Lower leg skin (tissue), 4 donors: ENCODE results near the gene KTN1. TPM values are rescaled to one million over a fixed set of nuclear protein-coding genes. Genes with fewer than 3 reads are reported as not detected.

Experiments
- DNase-seq, 2 donors: peaks; one replicate each; pipeline ENCODE4 v3.0.0-alpha.2; 2019; ENCODE audit warnings: low spot score in 2 of 2
- H3K4me3 ChIP-seq: fragments of 200-600 bp; sonication (generic); 2 replicates; pipeline ENCODE4 v1.5.1; 2017; ENCODE audit warnings: mild to moderate bottlenecking, low read depth; ENCODE audit not compliant: poor library complexity, severe bottlenecking
- POLR2A ChIP-seq, 2 donors: fragments of 450-650 bp; IDR thresholded peaks; one replicate each; pipeline ENCODE4 v1.6.1; 2016 to 2017; ENCODE audit warnings: antibody characterized with exemption in 2 of 2, mild to moderate bottlenecking in 1 of 2, moderate library complexity in 1 of 2
- WGBS, 2 donors: methylation state at CpG; one replicate each; pipeline ENCODE4 v1.1.5; 2018; 5-methylcytosine and 5-hydroxymethylcytosine counted together
- intact Hi-C: fragments of 100-400 bp; cut with DNase I; formaldehyde crosslinking; loops from one replicate; pipeline ENCODE4 v1.15.0; 2023; ENCODE audit warnings: low total_unique reads
- total RNA-seq, 4 donors: library from RNA; depleted of rRNA; stranded (reverse); fragments of >200 nt; gene quantifications; one replicate each; pipeline ENCODE4 v1.1.0, GENCODE V29; 2016
- TF ChIP-seq, protein P1 (sequence below), 3 donors: fragments of 450-650 bp; IDR thresholded peaks; one replicate each; pipeline ENCODE4 v1.5.1; 2016; ENCODE audit warnings: antibody characterized with exemption in 3 of 3, mild to moderate bottlenecking in 3 of 3, moderate library complexity in 2 of 3

The KTN1 gene, protein sequence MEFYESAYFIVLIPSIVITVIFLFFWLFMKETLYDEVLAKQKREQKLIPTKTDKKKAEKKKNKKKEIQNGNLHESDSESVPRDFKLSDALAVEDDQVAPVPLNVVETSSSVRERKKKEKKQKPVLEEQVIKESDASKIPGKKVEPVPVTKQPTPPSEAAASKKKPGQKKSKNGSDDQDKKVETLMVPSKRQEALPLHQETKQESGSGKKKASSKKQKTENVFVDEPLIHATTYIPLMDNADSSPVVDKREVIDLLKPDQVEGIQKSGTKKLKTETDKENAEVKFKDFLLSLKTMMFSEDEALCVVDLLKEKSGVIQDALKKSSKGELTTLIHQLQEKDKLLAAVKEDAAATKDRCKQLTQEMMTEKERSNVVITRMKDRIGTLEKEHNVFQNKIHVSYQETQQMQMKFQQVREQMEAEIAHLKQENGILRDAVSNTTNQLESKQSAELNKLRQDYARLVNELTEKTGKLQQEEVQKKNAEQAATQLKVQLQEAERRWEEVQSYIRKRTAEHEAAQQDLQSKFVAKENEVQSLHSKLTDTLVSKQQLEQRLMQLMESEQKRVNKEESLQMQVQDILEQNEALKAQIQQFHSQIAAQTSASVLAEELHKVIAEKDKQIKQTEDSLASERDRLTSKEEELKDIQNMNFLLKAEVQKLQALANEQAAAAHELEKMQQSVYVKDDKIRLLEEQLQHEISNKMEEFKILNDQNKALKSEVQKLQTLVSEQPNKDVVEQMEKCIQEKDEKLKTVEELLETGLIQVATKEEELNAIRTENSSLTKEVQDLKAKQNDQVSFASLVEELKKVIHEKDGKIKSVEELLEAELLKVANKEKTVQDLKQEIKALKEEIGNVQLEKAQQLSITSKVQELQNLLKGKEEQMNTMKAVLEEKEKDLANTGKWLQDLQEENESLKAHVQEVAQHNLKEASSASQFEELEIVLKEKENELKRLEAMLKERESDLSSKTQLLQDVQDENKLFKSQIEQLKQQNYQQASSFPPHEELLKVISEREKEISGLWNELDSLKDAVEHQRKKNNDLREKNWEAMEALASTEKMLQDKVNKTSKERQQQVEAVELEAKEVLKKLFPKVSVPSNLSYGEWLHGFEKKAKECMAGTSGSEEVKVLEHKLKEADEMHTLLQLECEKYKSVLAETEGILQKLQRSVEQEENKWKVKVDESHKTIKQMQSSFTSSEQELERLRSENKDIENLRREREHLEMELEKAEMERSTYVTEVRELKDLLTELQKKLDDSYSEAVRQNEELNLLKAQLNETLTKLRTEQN (N-terminal part only)
- total RNA-seq: 100 to 1,000 TPM in 3 of 4 donors, 10 to 100 TPM in 1; 97.7 to 117 (median 106) TPM

DNA sequence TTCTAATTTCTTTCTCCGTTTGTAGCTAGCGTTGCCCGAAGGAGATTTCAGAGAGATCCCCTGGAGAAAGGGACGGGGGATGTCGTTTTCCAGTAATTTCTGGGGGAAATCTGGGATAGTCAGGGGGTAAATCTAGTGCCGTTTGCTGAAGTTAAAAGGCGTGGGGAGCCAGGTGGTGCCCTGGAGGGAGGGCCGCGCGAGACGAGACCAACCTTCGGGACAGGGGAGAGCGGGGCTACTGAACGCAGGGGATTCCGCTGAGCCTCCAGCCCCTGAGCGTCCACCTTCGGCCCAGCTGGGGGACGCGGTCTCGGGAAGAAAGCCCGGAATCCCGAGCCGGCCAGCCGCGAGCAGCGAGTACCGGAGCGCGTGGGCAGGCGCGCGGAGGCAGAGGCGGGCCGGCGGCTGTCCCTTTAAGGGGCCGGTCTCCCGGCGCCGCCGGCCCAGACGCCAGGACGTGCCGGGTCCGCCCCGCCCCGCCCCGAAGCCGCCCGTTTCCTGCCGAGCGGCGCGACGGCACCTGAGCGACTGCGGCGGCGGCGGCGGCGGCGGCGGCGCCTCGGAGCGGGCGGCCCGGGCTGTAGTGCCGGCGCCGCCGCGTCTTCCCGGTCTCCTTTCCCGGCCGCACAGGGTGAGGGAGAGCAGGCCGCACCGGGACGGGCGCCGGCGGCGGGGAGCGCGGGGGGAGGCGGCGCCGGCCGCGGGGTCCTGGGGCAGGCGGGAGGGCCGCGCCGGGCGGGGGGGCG is at the start of gene KTN1:
KTN1 (plus strand) TSS at position 484 of the 746 bp plus-strand sequence. CDS start 31,842 bp downstream, outside the sequence.
- H3K4me3 ChIP-seq: peak within 1 kb of the TSS; percentile 95
- 0 to 1% methylated on average over 16 to 64 of the region's 96 CpGs for WGBS, 2 donors
- intact Hi-C loops: no loop called here
- TF ChIP-seq POLR2A (IDR thresholded peaks at IDR 0.05): no peak
- TF ChIP-seq, protein P1, sequence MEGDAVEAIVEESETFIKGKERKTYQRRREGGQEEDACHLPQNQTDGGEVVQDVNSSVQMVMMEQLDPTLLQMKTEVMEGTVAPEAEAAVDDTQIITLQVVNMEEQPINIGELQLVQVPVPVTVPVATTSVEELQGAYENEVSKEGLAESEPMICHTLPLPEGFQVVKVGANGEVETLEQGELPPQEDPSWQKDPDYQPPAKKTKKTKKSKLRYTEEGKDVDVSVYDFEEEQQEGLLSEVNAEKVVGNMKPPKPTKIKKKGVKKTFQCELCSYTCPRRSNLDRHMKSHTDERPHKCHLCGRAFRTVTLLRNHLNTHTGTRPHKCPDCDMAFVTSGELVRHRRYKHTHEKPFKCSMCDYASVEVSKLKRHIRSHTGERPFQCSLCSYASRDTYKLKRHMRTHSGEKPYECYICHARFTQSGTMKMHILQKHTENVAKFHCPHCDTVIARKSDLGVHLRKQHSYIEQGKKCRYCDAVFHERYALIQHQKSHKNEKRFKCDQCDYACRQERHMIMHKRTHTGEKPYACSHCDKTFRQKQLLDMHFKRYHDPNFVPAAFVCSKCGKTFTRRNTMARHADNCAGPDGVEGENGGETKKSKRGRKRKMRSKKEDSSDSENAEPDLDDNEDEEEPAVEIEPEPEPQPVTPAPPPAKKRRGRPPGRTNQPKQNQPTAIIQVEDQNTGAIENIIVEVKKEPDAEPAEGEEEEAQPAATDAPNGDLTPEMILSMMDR (IDR thresholded peaks at IDR 0.05): no peak
- DNase-seq: peak; percentile 58 to 95

DNA sequence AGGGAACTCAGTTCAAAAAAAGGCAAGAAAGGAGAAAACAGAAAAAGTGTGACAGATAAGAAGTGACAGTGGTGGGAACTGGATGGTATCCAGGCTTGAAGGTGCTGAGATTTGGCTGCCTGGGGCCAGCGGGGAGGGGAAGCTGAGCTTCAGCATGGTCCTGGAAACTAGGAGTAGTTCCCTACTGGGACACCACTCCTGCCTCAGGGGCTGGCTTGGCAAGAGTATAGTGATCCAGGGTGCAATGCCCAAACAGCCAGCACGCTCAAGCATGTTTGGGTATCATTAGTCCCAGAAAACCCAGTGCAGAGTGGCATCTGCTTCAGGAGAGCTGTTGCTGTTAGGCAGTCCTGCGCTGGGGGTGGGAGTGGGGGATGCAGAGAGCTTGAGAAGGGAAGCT is 49.5 kb upstream of the KTN1 start:
- WGBS, 2 donors: 41 to 55% methylated on average over 3 of the region's 3 CpGs
- no peak for DNase-seq
- H3K4me3 ChIP-seq: no peak overlapping the region
- TF ChIP-seq, protein P1 (IDR thresholded peaks at IDR 0.05): no peak
- no peak for TF ChIP-seq POLR2A (IDR thresholded peaks at IDR 0.05)
- intact Hi-C loops: no loop called here

DNA sequence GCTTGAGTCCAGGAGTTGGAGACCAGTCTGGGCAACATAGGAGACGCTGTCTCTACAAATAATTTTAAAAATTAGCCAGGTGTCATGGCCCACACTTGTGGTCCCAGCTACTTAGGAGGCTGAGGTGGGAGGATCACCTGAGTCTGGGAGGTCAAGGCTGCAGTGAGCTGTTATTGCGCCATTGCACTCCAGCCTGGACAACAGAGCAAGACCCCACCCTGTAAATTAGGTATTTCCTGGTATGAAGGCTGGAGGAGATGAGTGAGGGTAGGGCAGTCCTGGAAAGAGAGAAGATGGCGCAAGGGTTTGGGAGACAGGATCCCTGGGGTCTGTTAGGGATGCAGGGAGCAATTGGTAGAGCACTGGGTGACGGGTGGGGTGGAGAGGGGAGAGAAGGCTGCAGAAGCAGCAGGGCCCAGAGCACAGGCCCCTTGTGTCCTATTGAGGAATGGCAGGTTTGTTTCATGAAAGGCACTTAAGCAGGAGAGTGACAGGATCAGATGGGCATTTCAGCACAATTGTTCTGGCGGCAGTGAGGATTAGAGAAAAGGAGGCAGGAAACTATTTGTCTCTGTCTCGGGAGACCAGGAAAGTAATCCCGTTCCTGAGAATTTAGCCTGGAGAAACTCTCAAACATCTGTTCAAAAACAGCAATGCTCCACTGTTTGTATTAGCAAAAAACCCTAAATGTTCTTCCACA is 47.2 kb upstream of the KTN1 start:
- DNase-seq: no peak
- WGBS, 2 donors: 71 to 76% methylated on average over 7 of the region's 7 CpGs
- H3K4me3 ChIP-seq: no peak overlapping the region
- intact Hi-C loops: no loop called here
- TF ChIP-seq, protein P1 (IDR thresholded peaks at IDR 0.05): no peak
- TF ChIP-seq POLR2A (IDR thresholded peaks at IDR 0.05): no peak

DNA sequence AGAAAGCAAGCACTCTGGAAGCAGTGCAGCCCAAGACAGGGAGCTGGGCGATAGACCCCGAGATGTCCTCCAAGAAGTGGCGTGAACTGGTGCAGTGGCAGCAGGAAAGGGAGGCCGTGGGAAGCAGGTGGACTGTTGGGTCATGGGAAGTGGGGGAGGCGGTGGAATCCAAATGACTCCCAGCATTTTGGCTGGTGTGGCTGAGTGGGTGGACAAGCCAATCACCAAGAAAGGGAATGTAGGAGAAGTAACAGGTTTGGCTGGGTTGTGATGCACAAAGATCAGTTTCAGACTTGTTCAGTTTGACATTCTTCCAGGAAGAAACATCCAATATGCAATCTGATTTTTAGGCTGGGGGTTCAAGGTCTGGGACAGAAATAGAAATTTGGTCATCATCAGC is 46.0 kb upstream of the KTN1 start:
- intact Hi-C loops: no loop called here
- 31 to 46% methylated on average over 5 of the region's 5 CpGs for WGBS, 2 donors
- no peak overlapping the region for H3K4me3 ChIP-seq
- no peak for DNase-seq
- TF ChIP-seq POLR2A (IDR thresholded peaks at IDR 0.05): no peak
- TF ChIP-seq, protein P1 (IDR thresholded peaks at IDR 0.05): no peak
